ENCODE data around the gene ANKS4B. TPM values are rescaled to one million over a fixed set of nuclear protein-coding genes. Genes with fewer than 3 reads are reported as not detected.

ANKS4B gene
- polyA plus RNA-seq, 1 donor from 2014 or later = not detected

- H3K9me3 ChIP-seq (ENCODE audit: low read length) = no peaks in the 10 kb centered on the region
- no peak overlapping the region for H3K4me3 ChIP-seq (ENCODE audit: low read length)
- no peaks in the 10 kb centered on the region for H3F3A ChIP-seq (ENCODE audit: insufficient read depth, low read length, poor library complexity, severe bottlenecking)
- no peaks in the 10 kb centered on the region for H4K20me1 ChIP-seq (ENCODE audit: insufficient read depth)
- H3K4me2 ChIP-seq (ENCODE audit: low read length) = no peak overlapping the region
- H2AFZ ChIP-seq (ENCODE audit: low read depth, low read length) = no peak overlapping the region
- H3K9ac ChIP-seq (ENCODE audit: low read length) = no peak overlapping the region
- no peaks in the 10 kb centered on the region for H3K9me2 ChIP-seq (ENCODE audit: insufficient read depth, low read length)
- H3K27me3 ChIP-seq (ENCODE audit: insufficient read depth, low read depth, low read length) = no peaks in the 10 kb centered on the region
- H3K36me3 ChIP-seq (ENCODE audit: insufficient read depth, low read length) = no peaks in the 10 kb centered on the region
- H3K27ac ChIP-seq (ENCODE audit: low read length) = no peak overlapping the region
- TF ChIP-seq POLR2AphosphoS5 (IDR thresholded peaks at IDR 0.05) (no peak), RAD21 (conservative IDR thresholded peaks at IDR 0.05) (no peak), SMC3 (conservative IDR thresholded peaks at IDR 0.05; ENCODE audit: poor library complexity) (no peak), EZH2 (IDR thresholded peaks at IDR 0.05; ENCODE audit: borderline replicate concordance, insufficient read depth, low read length, poor library complexity, severe bottlenecking) (no peak), TAF1 (IDR thresholded peaks at IDR 0.05; ENCODE audit: low read depth) (no peak), MXI1 (conservative IDR thresholded peaks at IDR 0.05; ENCODE audit: poor library complexity, severe bottlenecking) (no peak), EP300 (conservative IDR thresholded peaks at IDR 0.05; ENCODE audit: poor library complexity, severe bottlenecking) (no peak)
- TF ChIP-seq, protein P1, sequence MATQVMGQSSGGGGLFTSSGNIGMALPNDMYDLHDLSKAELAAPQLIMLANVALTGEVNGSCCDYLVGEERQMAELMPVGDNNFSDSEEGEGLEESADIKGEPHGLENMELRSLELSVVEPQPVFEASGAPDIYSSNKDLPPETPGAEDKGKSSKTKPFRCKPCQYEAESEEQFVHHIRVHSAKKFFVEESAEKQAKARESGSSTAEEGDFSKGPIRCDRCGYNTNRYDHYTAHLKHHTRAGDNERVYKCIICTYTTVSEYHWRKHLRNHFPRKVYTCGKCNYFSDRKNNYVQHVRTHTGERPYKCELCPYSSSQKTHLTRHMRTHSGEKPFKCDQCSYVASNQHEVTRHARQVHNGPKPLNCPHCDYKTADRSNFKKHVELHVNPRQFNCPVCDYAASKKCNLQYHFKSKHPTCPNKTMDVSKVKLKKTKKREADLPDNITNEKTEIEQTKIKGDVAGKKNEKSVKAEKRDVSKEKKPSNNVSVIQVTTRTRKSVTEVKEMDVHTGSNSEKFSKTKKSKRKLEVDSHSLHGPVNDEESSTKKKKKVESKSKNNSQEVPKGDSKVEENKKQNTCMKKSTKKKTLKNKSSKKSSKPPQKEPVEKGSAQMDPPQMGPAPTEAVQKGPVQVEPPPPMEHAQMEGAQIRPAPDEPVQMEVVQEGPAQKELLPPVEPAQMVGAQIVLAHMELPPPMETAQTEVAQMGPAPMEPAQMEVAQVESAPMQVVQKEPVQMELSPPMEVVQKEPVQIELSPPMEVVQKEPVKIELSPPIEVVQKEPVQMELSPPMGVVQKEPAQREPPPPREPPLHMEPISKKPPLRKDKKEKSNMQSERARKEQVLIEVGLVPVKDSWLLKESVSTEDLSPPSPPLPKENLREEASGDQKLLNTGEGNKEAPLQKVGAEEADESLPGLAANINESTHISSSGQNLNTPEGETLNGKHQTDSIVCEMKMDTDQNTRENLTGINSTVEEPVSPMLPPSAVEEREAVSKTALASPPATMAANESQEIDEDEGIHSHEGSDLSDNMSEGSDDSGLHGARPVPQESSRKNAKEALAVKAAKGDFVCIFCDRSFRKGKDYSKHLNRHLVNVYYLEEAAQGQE (IDR thresholded peaks at IDR 0.05; ENCODE audit: borderline replicate concordance) = no peak
- TF ChIP-seq, protein P2, sequence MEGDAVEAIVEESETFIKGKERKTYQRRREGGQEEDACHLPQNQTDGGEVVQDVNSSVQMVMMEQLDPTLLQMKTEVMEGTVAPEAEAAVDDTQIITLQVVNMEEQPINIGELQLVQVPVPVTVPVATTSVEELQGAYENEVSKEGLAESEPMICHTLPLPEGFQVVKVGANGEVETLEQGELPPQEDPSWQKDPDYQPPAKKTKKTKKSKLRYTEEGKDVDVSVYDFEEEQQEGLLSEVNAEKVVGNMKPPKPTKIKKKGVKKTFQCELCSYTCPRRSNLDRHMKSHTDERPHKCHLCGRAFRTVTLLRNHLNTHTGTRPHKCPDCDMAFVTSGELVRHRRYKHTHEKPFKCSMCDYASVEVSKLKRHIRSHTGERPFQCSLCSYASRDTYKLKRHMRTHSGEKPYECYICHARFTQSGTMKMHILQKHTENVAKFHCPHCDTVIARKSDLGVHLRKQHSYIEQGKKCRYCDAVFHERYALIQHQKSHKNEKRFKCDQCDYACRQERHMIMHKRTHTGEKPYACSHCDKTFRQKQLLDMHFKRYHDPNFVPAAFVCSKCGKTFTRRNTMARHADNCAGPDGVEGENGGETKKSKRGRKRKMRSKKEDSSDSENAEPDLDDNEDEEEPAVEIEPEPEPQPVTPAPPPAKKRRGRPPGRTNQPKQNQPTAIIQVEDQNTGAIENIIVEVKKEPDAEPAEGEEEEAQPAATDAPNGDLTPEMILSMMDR (IDR thresholded peaks at IDR 0.05; ENCODE audit: poor library complexity, severe bottlenecking) = no peak
- H3K79me2 ChIP-seq (replicated peaks; ENCODE audit: insufficient read depth, low read length) = no peaks in the 10 kb centered on the region
Observed at GRCh38 chr16:21235199-21235585, 1.7 kb downstream of the ANKS4B start.

- TF ChIP-seq EZH2 (IDR thresholded peaks at IDR 0.05; ENCODE audit: borderline replicate concordance, insufficient read depth, low read length, poor library complexity, severe bottlenecking) (no peak), RAD21 (conservative IDR thresholded peaks at IDR 0.05) (no peak), TAF1 (IDR thresholded peaks at IDR 0.05; ENCODE audit: low read depth) (no peak), POLR2AphosphoS5 (IDR thresholded peaks at IDR 0.05) (no peak), EP300 (conservative IDR thresholded peaks at IDR 0.05; ENCODE audit: poor library complexity, severe bottlenecking) (no peak), SMC3 (conservative IDR thresholded peaks at IDR 0.05; ENCODE audit: poor library complexity) (no peak), MXI1 (conservative IDR thresholded peaks at IDR 0.05; ENCODE audit: poor library complexity, severe bottlenecking) (no peak)
- TF ChIP-seq, protein P1 (IDR thresholded peaks at IDR 0.05; ENCODE audit: borderline replicate concordance) = no peak
- TF ChIP-seq, protein P2 (IDR thresholded peaks at IDR 0.05; ENCODE audit: poor library complexity, severe bottlenecking) = no peak
- Histone ChIP-seq H3K27me3 (ENCODE audit: insufficient read depth, low read depth, low read length) (no peaks in the 10 kb centered on the region), H3K4me3 (ENCODE audit: low read length) (no peak overlapping the region), H3K36me3 (ENCODE audit: insufficient read depth, low read length) (no peaks in the 10 kb centered on the region), H3K79me2 (replicated peaks; ENCODE audit: insufficient read depth, low read length) (no peaks in the 10 kb centered on the region), H3K9ac (ENCODE audit: low read length) (no peak overlapping the region), H2AFZ (ENCODE audit: low read depth, low read length) (no peak overlapping the region), H3F3A (ENCODE audit: insufficient read depth, low read length, poor library complexity, severe bottlenecking) (no peaks in the 10 kb centered on the region), H3K4me2 (ENCODE audit: low read length) (no peak overlapping the region), H4K20me1 (ENCODE audit: insufficient read depth) (no peaks in the 10 kb centered on the region), H3K27ac (ENCODE audit: low read length) (no peak overlapping the region), H3K9me3 (ENCODE audit: low read length) (no peaks in the 10 kb centered on the region), H3K9me2 (ENCODE audit: insufficient read depth, low read length) (no peaks in the 10 kb centered on the region)
Observed at GRCh38 chr16:21236831-21237230, 3.3 kb downstream of the ANKS4B start.
